Common myeloid progenitor, CD34-positive (primary cell): Measurements from ENCODE around the gene TOP3A.

Source experiments
- CTCF ChIA-PET: fragments of 350-600 bp; sonication (Branson Sonifier 250); formaldehyde crosslinking; loops from one replicate; lab custom pipeline; 2021; ENCODE audit warnings: antibody characterized with exemption; lab: Charles Lee
- POLR2A ChIA-PET: fragments of 350-600 bp; sonication (Branson Sonifier 250); formaldehyde crosslinking; loops from one replicate; lab custom pipeline; 2021; ENCODE audit warnings: antibody characterized with exemption; lab: Charles Lee
- DNase-seq, 3 donors: peaks; one replicate each; pipeline versions ENCODE4 v3.0.0 to v3.0.0-alpha.2; 2013
- H3K27ac ChIP-seq, 2 experiments: 1 replicate in 1 of 2; 2 replicates in 1 of 2; pipeline ENCODE4 v1.7.0; 2013; ENCODE audit warnings: inconsistent platforms in 2 of 2, low read length in 2 of 2, mild to moderate bottlenecking in 2 of 2, low read depth in 1 of 2, moderate library complexity in 1 of 2; ENCODE audit not compliant: severe bottlenecking in 2 of 2, insufficient read depth in 1 of 2, poor library complexity in 1 of 2
- H3K27me3 ChIP-seq, 5 experiments: replicated peaks in 2 of 5; 1 replicate in 3 of 5; 2 replicates in 2 of 5; pipeline versions ENCODE4 v1.6.1 to v1.7.0; 2013; ENCODE audit warnings: low read length in 4 of 5, mild to moderate bottlenecking in 2 of 5, moderate library complexity in 2 of 5, inconsistent platforms in 1 of 5; ENCODE audit not compliant: insufficient read depth in 5 of 5, control insufficient read depth in 4 of 5
- H3K36me3 ChIP-seq, 4 experiments: 1 replicate in 2 of 4; 2 replicates in 2 of 4; pipeline versions ENCODE4 v1.6.1 to v1.7.0; 2013; ENCODE audit warnings: low read length in 3 of 4, control low read depth in 1 of 4, mild to moderate bottlenecking in 1 of 4; ENCODE audit not compliant: control insufficient read depth in 4 of 4, insufficient read depth in 4 of 4
- H3K4me1 ChIP-seq, 4 experiments: 1 replicate in 3 of 4; 2 replicates in 1 of 4; pipeline versions ENCODE4 v1.6.1 to v1.7.1; 2013; ENCODE audit warnings: low read length in 3 of 4, mild to moderate bottlenecking in 3 of 4, control low read depth in 1 of 4, inconsistent platforms in 1 of 4, moderate library complexity in 1 of 4; ENCODE audit not compliant: control insufficient read depth in 4 of 4, insufficient read depth in 4 of 4; ENCODE audit errors: control extremely low read depth in 1 of 4
- H3K4me3 ChIP-seq, 7 experiments: 1 replicate in 4 of 7; 2 replicates in 3 of 7; pipeline versions ENCODE4 v1.5.1 to v1.7.0; 2013; ENCODE audit warnings: mild to moderate bottlenecking in 7 of 7, low read length in 6 of 7, moderate library complexity in 6 of 7, inconsistent platforms in 2 of 7, low read depth in 2 of 7, control low read depth in 1 of 7; ENCODE audit not compliant: insufficient read depth in 4 of 7, control insufficient read depth in 1 of 7; ENCODE audit errors: extremely low read depth in 1 of 7
- H3K9me3 ChIP-seq, 5 experiments: 1 replicate in 4 of 5; 2 replicates in 1 of 5; pipeline versions ENCODE4 v1.6.1 to v1.7.1; 2013; ENCODE audit warnings: low read length in 4 of 5, mild to moderate bottlenecking in 2 of 5, inconsistent platforms in 1 of 5, low read depth in 1 of 5, moderate library complexity in 1 of 5; ENCODE audit not compliant: control insufficient read depth in 4 of 5, insufficient read depth in 2 of 5; ENCODE audit errors: control extremely low read depth in 1 of 5
- WGBS: methylation state at CpG from one replicate; pipeline ENCODE4 v1.1.5; 2013; ENCODE audit not compliant: insufficient coverage; 5-methylcytosine and 5-hydroxymethylcytosine counted together

The TOP3A gene

DNA sequence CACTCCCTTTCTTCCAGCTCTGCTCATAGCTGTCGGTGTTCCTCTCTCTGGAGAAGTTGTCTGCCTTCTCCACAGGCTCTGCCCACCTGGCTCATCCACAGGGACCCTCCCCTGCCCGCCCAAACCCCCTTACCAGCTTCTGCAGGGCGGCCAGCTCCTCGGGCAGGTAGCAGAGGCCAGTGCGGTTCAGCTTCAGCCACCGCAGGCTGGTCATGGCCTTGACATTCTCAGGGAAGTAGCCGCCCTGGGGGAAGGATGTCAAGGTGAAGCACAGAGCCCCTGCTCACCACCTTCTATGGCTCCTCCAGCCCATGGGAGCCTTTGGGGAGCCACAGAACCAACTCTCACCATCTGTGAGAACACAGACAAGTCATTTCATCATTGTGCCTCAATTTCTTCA, 58.0 kb downstream of the TOP3A start:
- ChIA-PET POLR2A (no interaction called here), CTCF (interaction anchor here (1.3 to 1.4 kb wide), 2 partner anchors 8 to 14 kb away, joined by 3 read pairs; no protein-coding TSS in a partner anchor)
- H3K4me3 ChIP-seq = peak overlapping the region in 3 of 7 experiments; percentile 85 to 87 (median 86)
- peak overlapping the region in 1 of 2 experiments; percentile 55 for H3K27ac ChIP-seq
- WGBS = 100% methylated on average over 6 of the region's 7 CpGs
- H3K27me3 ChIP-seq = no peaks in the 10 kb centered on the region
- peaks cover 3 to 36% (median 34%) of the 10 kb centered on the region in 4 experiments for H3K4me1 ChIP-seq
- no peaks in the 10 kb centered on the region for H3K9me3 ChIP-seq
- H3K36me3 ChIP-seq = peaks cover 3 to 50% (median 44%) of the 10 kb centered on the region in 4 experiments
- DNase-seq = no peak

DNA sequence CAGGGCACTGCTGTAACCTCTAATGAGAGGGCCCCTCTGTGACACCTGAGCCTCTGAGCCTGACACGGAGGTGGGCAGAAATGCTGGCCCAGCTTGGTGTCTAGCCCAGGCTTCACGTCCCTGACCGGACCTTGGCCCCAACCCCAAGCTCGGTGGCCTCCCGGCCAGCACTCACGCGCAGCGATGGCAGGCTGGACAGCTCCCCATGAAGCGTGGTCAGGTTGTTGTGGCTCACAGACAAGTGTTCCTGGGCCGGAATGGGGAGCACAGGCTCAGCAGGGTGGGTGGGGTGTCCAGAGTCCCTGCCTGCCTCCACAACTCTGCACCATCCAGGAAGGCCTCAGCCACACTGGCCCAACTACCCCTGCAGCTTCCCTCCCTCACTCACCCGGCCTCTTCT, 58.4 kb downstream of the TOP3A start:
- H3K27ac ChIP-seq = no peak overlapping the region
- 93% methylated on average over 8 of the region's 11 CpGs for WGBS
- no peak overlapping the region for H3K4me3 ChIP-seq
- H3K27me3 ChIP-seq = no peaks in the 10 kb centered on the region
- ChIA-PET POLR2A (no interaction called here), CTCF (interaction anchor here (0.8 to 1.4 kb wide), 3 partner anchors 8 to 64 kb away, joined by 3 read pairs; no protein-coding TSS in a partner anchor)
- no peaks in the 10 kb centered on the region for H3K9me3 ChIP-seq
- no peak for DNase-seq
- H3K4me1 ChIP-seq = peaks cover 3 to 32% (median 30%) of the 10 kb centered on the region in 4 experiments
- H3K36me3 ChIP-seq = peaks cover 3 to 54% (median 46%) of the 10 kb centered on the region in 4 experiments

DNA sequence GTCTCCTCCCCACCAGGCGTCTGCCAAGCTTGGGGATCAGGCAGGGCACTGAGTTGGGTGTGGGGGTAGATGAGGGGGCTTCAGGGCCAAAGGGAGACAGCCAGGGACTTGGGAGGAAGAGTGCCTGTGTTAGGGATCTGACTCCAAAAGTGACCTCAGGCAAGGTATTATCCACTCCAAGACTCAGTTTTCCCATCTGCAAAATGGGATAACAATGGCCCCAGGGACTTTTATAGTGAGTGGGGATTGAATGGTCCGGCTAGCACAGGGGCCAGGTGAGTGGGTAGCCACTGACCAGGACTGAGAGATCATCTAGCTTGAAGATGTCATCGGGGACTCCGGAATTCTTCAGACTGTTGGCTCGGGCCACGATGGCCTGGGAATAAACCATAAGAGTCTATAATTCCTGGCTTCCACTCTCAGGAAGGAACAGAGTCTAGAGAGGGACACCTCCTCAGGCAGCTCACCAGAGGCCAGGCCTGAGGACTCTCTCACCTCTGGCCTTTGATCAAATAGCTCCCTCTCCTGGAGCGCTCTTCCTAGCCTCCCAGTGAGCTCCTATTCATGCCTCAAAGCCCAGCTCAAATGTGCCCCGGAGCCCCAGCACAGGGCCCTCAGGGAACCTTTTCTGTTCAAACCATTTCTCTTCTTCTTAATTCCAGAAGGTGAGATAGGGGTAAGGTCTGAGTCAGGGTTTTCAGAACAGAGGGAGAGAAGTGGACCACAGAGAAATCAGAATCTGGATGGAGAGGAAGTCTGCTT, 59.7 kb downstream of the TOP3A start:
- H3K4me1 ChIP-seq = peaks cover 3 to 24% (median 20%) of the 10 kb centered on the region in 4 experiments
- POLR2A ChIA-PET = no interaction called here
- CTCF ChIA-PET = interaction anchor here (1.2 to 1.4 kb wide), 2 partner anchors 12 to 62 kb away, joined by 3 read pairs; no protein-coding TSS in a partner anchor
- WGBS = 100% methylated on average over 7 of the region's 8 CpGs
- no peak overlapping the region for H3K27ac ChIP-seq
- peaks cover 3 to 67% (median 56%) of the 10 kb centered on the region in 4 experiments for H3K36me3 ChIP-seq
- no peaks in the 10 kb centered on the region for H3K9me3 ChIP-seq
- no peak overlapping the region for H3K4me3 ChIP-seq
- no peak for DNase-seq
- no peaks in the 10 kb centered on the region for H3K27me3 ChIP-seq

DNA sequence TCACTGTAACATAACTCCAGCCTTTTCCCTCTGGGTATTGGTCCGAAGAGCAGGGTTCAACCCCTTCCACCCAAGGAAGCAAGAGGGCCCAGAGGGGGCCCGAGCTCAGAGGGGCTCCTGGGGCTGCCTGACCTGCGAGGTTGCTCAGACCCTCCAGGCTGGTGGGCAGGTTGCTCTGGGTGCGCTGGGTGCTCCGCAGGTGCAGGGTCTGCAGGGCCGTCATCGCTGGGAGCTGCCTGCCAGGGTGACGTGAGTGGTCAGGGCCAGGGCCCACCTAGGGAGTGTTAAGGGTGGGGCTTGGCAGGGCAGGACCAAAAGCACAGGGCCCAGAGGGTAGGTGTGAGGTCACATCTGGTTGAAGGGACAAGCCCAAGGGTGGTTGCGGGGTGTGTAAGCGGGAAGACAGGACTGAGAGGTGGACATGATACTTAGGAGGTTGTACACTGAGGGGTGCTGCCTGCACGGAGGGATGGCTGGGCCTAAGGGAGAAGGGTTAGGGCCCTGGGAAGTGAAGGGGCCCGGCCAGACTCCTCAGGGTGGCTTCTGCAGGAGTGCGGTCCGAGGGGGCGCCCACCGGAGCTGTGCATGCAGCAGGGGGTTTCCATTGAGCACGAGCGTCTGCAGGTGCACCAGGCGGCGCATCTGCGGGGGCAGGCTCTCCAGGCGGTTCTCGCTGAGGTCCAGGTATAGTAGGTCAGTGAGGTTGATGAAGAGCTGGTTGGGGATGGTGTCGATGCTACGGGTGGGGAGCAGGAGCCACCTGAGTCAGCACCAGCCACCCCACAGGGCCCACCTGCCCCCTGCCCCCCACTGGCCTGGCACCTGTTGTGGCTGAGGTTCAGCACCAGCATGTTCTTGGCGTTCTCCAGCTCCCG, 60.6 kb downstream of the TOP3A start:
- POLR2A ChIA-PET = no interaction called here
- H3K9me3 ChIP-seq = no peaks in the 10 kb centered on the region
- peaks cover 0 to 21% (median 16%) of the 10 kb centered on the region in 4 experiments for H3K4me1 ChIP-seq
- no peak overlapping the region for H3K27ac ChIP-seq
- no peaks in the 10 kb centered on the region for H3K27me3 ChIP-seq
- over 99% methylated on average over 17 of the region's 27 CpGs for WGBS
- no peak overlapping the region for H3K4me3 ChIP-seq
- DNase-seq = no peak
- H3K36me3 ChIP-seq = peaks cover 3 to 71% (median 59%) of the 10 kb centered on the region in 4 experiments
- CTCF ChIA-PET = interaction anchor here (1.2 kb wide), 1 partner anchor 61 kb away, joined by 3 read pairs; no protein-coding TSS in a partner anchor

GRCh38 chr17:18253187-18253884, 61.5 kb downstream of the TOP3A start:
- WGBS = 96% methylated on average over 14 of the region's 16 CpGs
- DNase-seq = no peak
- Histone ChIP-seq H3K27me3 (no peaks in the 10 kb centered on the region), H3K4me1 (peaks cover 0 to 15% (median 11%) of the 10 kb centered on the region in 4 experiments), H3K27ac (no peak overlapping the region), H3K4me3 (no peak overlapping the region), H3K36me3 (peaks cover 3 to 79% (median 63%) of the 10 kb centered on the region in 4 experiments), H3K9me3 (no peaks in the 10 kb centered on the region)
- ChIA-PET CTCF (no interaction called here), POLR2A (no interaction called here)

DNA sequence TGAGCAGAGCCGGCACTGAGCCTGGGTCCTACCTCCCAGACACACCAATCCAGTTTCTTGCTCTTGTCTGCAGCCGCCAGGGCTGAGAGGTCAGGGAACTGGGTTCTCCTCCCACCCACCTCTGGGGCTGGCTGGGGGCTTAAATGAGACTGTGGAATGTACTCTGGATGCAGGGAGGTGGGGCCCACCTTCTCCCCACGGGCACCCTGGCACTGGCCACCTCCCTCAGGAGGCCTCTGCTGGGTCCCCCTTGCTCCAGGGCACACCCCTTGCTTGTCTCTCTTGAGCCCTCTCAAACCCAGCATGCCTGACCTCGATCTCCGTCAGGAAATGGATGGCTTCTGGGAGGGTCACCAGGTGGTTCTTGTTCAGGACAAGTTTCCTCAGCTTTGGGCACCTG, 62.6 kb downstream of the TOP3A start:
- no peaks in the 10 kb centered on the region for H3K9me3 ChIP-seq
- POLR2A ChIA-PET = no interaction called here
- no peaks in the 10 kb centered on the region for H3K27me3 ChIP-seq
- H3K4me3 ChIP-seq = no peak overlapping the region
- no peak overlapping the region for H3K27ac ChIP-seq
- peaks cover 0 to 7% (median 5%) of the 10 kb centered on the region in 4 experiments for H3K4me1 ChIP-seq
- CTCF ChIA-PET = no interaction called here
- H3K36me3 ChIP-seq = peaks cover 3 to 91% (median 71%) of the 10 kb centered on the region in 4 experiments
- no peak for DNase-seq
- WGBS = 100% methylated on average over 1 of the region's 5 CpGs
